Sigmoid colon (tissue), 7 donors: ENCODE results near the gene DIP2C. TPM values are rescaled to one million over a fixed set of nuclear protein-coding genes. Genes with fewer than 3 reads are reported as not detected.
"Not testable (repeated sequence)": the region's sequence is repeated elsewhere in the genome, so short reads cannot be mapped to it uniquely, and the experiment has no call there.

Source experiments
- DNase-seq: peaks from one replicate; pipeline ENCODE4 v3.0.0-alpha.2; 2019
- H3K27ac ChIP-seq, 4 donors: fragments of 200-600 bp; sonication (generic); one replicate each; pipeline ENCODE4 v1.5.1; 2016 to 2019; ENCODE audit warnings: mild to moderate bottlenecking in 1 of 4
- H3K27me3 ChIP-seq, 3 donors: fragments of 200-600 bp; sonication (generic); one replicate each; pipeline ENCODE4 v1.5.1; 2019; ENCODE audit warnings: mild to moderate bottlenecking in 1 of 3
- H3K36me3 ChIP-seq, 4 donors: fragments of 200-600 bp; sonication (generic); one replicate each; pipeline ENCODE4 v1.5.1; 2016 to 2019
- H3K4me1 ChIP-seq, 4 donors: fragments of 200-600 bp; sonication (generic); one replicate each; pipeline ENCODE4 v1.5.1; 2017 to 2019
- H3K4me3 ChIP-seq, 4 donors: fragments of 200-600 bp; sonication (generic); one replicate each; pipeline ENCODE4 v1.5.1; 2017 to 2019; ENCODE audit warnings: mild to moderate bottlenecking in 2 of 4, moderate library complexity in 1 of 4
- H3K9me3 ChIP-seq, 4 donors: fragments of 200-600 bp in 3 of 4; sonication (generic) in 3 of 4; one replicate each; pipeline versions ENCODE4 v1.5.1 to v1.6.1; 2013 to 2019
- EP300 ChIP-seq, 4 donors: sonication (generic); formaldehyde crosslinking; IDR thresholded peaks; one replicate each; pipeline ENCODE4 v1.6.1; 2017; ENCODE audit warnings: antibody characterized with exemption in 4 of 4
- POLR2A ChIP-seq, 2 donors: fragments of 450-650 bp; IDR thresholded peaks; one replicate each; pipeline ENCODE4 v1.6.1; 2016; ENCODE audit warnings: antibody characterized with exemption in 2 of 2, mild to moderate bottlenecking in 2 of 2, moderate library complexity in 2 of 2
- POLR2AphosphoS5 ChIP-seq, 4 donors: sonication (generic); formaldehyde crosslinking; IDR thresholded peaks; one replicate each; pipeline ENCODE4 v1.6.1; 2017; ENCODE audit warnings: antibody characterized with exemption in 4 of 4
- WGBS, 2 donors: extraction: QIAGEN DNeasy Blood & Tissue Kit; methylation state at CpG; one replicate each; pipeline ENCODE4 v1.1.7; 2013; 5-methylcytosine and 5-hydroxymethylcytosine counted together
- intact Hi-C: fragments of 100-400 bp; cut with DNase I; formaldehyde crosslinking; loops from one replicate; pipeline ENCODE4 v1.15.1; 2023
- polyA plus RNA-seq, 3 donors: library from polyadenylated mRNA; stranded (reverse); fragments of 200-250 nt; gene quantifications; one replicate each; pipeline ENCODE4 v1.2.3, GENCODE V29; 2013
- total RNA-seq, 4 donors: library from RNA; depleted of rRNA; stranded (reverse); fragments of >200 nt; gene quantifications; one replicate each; pipeline ENCODE4 v1.1.0, GENCODE V29; 2016
- TF ChIP-seq, protein P1 (sequence below), 4 experiments: fragments of 450-650 bp in 3 of 4; fragments of 200-600 bp in 1 of 4; IDR thresholded peaks; one replicate each; pipeline ENCODE4 v1.5.1; 2016 to 2019; ENCODE audit warnings: antibody characterized with exemption in 4 of 4, mild to moderate bottlenecking in 3 of 4, moderate library complexity in 2 of 4
- donor health status: healthy with polysubstance abuse.
- donor health status: Bipolar disorder and iron deficiency.
- donor health status: healthy.

The DIP2C gene
- total and polyA plus RNA-seq, 7 donors: 1.8 to 67.9 (median 42.1) TPM

DNA sequence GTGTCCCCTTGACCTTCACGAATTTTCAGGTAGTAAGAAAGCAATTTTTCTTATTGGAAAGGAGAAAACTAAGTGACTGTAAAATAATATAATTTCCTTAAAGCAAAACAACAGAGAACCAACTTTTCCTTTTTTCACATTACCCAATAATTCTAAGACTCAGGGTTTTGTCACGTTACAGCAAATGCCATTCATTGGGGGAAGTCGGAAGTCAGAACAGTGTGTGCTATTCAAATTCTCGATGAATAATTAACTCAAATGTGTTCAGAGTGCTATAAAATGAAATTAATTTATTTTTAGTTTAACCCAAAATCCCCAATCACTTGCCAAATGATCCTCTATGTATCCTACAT lies 40.0 kb downstream of the DIP2C start:
- intact Hi-C loops: loop anchor here (1.0 kb wide), 1 partner anchor 15 kb away; no protein-coding TSS in a partner anchor
- WGBS, 2 donors: 19 to 65% methylated on average over 4 of the region's 4 CpGs
- Histone ChIP-seq H3K9me3 (peaks cover 0 to 4% (median 0%) of the 10 kb centered on the region in 4 donors), H3K27ac (peak overlapping the region; percentile 80 to 96 (median 89)), H3K4me1 (peaks cover 0 to 57% (median 48%) of the 10 kb centered on the region in 4 donors), H3K36me3 (no peaks in the 10 kb centered on the region), H3K4me3 (peak overlapping the region in 3 of 4 donors; percentile 41 to 52 (median 49)), H3K27me3 (no peaks in the 10 kb centered on the region)
- TF ChIP-seq, protein P1, sequence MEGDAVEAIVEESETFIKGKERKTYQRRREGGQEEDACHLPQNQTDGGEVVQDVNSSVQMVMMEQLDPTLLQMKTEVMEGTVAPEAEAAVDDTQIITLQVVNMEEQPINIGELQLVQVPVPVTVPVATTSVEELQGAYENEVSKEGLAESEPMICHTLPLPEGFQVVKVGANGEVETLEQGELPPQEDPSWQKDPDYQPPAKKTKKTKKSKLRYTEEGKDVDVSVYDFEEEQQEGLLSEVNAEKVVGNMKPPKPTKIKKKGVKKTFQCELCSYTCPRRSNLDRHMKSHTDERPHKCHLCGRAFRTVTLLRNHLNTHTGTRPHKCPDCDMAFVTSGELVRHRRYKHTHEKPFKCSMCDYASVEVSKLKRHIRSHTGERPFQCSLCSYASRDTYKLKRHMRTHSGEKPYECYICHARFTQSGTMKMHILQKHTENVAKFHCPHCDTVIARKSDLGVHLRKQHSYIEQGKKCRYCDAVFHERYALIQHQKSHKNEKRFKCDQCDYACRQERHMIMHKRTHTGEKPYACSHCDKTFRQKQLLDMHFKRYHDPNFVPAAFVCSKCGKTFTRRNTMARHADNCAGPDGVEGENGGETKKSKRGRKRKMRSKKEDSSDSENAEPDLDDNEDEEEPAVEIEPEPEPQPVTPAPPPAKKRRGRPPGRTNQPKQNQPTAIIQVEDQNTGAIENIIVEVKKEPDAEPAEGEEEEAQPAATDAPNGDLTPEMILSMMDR (IDR thresholded peaks at IDR 0.05): no peak
- no peak for TF ChIP-seq POLR2A (IDR thresholded peaks at IDR 0.05)
- TF ChIP-seq EP300 (IDR thresholded peaks at IDR 0.05): no peak
- no peak for TF ChIP-seq POLR2AphosphoS5 (IDR thresholded peaks at IDR 0.05)
- no peak for DNase-seq

DNA sequence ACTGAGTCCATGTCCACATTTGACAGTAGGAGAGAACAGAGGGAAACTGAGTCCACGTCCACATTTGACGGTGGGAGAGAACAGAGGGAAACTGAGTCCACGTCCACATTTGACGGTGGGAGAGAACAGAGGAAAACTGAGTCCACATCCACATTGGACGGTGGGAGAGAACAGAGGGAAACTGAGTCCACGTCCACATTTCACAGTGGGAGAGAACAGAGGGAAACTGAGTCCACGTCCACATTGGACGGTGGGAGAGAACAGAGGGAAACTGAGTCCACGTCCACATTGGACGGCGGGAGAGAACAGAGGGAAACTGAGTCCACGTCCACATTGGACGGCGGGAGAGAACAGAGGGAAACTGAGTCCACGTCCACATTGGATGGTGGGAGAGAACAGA lies 42.4 kb downstream of the DIP2C start:
- Histone ChIP-seq H3K4me1 (peaks cover 0 to 47% (median 38%) of the 10 kb centered on the region in 4 donors), H3K27ac (peak overlapping the region in 3 of 4 donors; percentile 60 to 96 (median 89))
- WGBS, 2 donors: 98% methylated on average over 15 of the region's 15 CpGs

DNA sequence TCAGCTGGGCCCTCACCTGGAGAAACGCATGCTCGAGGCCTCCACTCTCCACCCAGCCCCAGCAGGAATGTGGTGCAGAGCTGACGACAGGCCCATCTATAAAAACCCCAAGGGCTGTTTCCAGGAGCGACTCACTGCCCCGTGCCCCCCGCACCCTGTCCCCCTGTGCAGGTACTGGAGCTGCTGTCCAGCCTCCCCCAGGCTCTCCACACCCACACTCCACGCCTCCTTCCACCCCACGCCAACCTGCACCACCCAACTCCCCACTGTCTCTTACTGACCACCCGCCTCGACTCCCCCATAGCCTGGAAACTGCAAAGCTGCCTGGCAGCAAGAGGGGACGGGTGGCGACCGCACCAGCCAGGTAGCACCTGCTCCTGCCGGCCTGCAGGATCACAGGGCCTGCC lies 43.3 kb downstream of the DIP2C start:
- intact Hi-C loops: no loop called here
- TF ChIP-seq POLR2AphosphoS5 (IDR thresholded peaks at IDR 0.05): no peak
- no peak for TF ChIP-seq POLR2A (IDR thresholded peaks at IDR 0.05)
- 87 to 89% methylated on average over 14 of the region's 14 CpGs for WGBS, 2 donors

More for the DNA sequence above, 42.4 kb downstream of the DIP2C start:
- H3K36me3 ChIP-seq, intact Hi-C loops, H3K4me3 ChIP-seq, DNase-seq, H3K9me3 ChIP-seq, H3K27me3 ChIP-seq: not testable (repeated sequence)

DNA sequence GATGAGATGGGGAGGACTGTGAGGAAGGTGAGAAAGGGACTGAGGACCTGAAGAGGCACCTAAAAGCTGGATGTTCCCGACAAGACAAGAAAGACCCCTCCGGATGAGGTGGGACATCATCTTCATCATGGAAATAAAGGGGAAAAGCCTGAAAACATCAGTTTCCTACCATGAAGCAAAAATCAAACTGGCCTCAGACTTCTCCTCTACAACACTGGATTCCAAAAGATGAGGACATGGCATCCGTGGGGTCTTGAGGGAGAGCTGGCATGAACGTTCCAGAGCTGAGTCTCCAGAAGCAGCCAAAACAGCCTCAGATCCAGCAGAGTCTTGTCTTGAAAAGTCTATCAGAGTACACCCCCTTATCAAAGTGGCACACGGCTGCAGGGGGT lies 44.5 kb downstream of the DIP2C start:
- TF ChIP-seq POLR2AphosphoS5 (IDR thresholded peaks at IDR 0.05) (no peak), POLR2A (IDR thresholded peaks at IDR 0.05) (no peak), EP300 (IDR thresholded peaks at IDR 0.05) (no peak)
- TF ChIP-seq, protein P1 (IDR thresholded peaks at IDR 0.05): no peak
- Histone ChIP-seq H3K36me3 (no peaks in the 10 kb centered on the region), H3K4me3 (no peak overlapping the region), H3K9me3 (peaks cover 0 to 4% (median 0%) of the 10 kb centered on the region in 4 donors), H3K27me3 (no peaks in the 10 kb centered on the region), H3K4me1 (peaks cover 0 to 29% (median 24%) of the 10 kb centered on the region in 4 donors), H3K27ac (peak overlapping the region in 3 of 4 donors; percentile 60 to 89 (median 60))
- 95 to 96% methylated on average over 5 of the region's 5 CpGs for WGBS, 2 donors
- intact Hi-C loops: no loop called here
- DNase-seq: peak; percentile 15

More for the DNA sequence above, 43.3 kb downstream of the DIP2C start:
- peaks cover 0 to 4% (median 0%) of the 10 kb centered on the region in 4 donors for H3K9me3 ChIP-seq
- no peaks in the 10 kb centered on the region for H3K36me3 ChIP-seq
- H3K27me3 ChIP-seq: no peaks in the 10 kb centered on the region
- peak overlapping the region in 3 of 4 donors; percentile 60 to 96 (median 89) for H3K27ac ChIP-seq
- no peak overlapping the region for H3K4me3 ChIP-seq
- H3K4me1 ChIP-seq: peaks cover 0 to 41% (median 34%) of the 10 kb centered on the region in 4 donors
- peak; percentile 69 for DNase-seq

DNA sequence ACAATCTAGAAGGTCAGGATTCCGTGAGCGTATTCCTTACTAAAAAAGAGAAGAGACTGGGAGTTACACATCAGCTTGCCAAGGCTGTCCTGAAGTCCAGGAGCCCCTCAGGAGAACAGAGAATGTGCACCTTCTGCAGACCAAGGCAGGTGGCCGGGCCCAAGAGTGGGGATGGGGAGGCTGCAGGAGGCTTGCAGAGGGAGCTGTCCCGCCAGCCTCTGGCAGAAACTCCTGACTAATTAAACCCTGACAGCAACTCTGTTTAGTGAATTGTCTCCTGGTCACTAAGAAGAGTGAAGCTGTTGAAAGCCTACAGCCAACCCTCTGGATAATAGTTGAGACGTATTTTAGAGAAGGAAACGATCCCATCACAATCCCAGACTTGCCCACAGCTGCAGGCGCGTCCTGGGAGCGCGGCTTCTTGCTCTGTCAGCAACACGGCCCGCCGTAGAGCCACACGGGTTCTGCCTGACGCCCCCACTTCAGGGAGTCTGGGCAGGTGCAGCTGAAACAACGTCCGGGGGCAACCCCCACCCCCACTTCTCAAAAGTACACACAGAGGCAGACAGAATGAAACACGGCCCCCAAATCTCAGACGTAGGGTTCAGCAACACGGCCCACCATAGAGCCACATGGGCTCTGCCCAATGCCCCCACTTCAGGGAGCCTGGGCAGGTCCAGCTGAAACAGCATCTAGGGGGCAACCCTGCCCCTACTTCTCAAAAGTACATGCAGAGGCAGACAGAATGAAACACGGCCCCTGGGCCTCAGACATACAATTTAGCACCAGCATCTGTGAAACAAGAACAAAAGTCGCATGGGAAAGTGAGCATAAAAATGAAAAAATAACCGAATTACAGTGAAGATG lies 45.2 kb downstream of the DIP2C start:
- H3K4me1 ChIP-seq: peaks cover 0 to 23% (median 19%) of the 10 kb centered on the region in 4 donors
- no peaks in the 10 kb centered on the region for H3K27me3 ChIP-seq
- no peaks in the 10 kb centered on the region for H3K36me3 ChIP-seq
- peaks cover 0 to 4% (median 0%) of the 10 kb centered on the region in 4 donors for H3K9me3 ChIP-seq
- peak overlapping the region; percentile 10 to 68 (median 60) for H3K27ac ChIP-seq
- no peak overlapping the region for H3K4me3 ChIP-seq
- DNase-seq: peak; percentile 63
- TF ChIP-seq, protein P1 (IDR thresholded peaks at IDR 0.05): no peak
- no peak for TF ChIP-seq EP300 (IDR thresholded peaks at IDR 0.05)
- intact Hi-C loops: no loop called here
- 87 to 91% methylated on average over 23 of the region's 23 CpGs for WGBS, 2 donors
